OCI-LY7 (cell line): ENCODE data around the gene SMYD3.

ENCODE experiments used
- EZH2phosphoT487 ChIP-seq: fragments of 200-600 bp; sonication (generic); IDR thresholded peaks from 2 replicates; pipeline ENCODE4 v1.6.1; 2018; ENCODE audit warnings: low read depth, borderline replicate concordance, mild to moderate bottlenecking, mixed run types, antibody characterized with exemption, low read length, moderate library complexity, mixed read lengths
- TF ChIP-seq, protein P1 (sequence below): fragments of 200-600 bp; sonication (generic); conservative IDR thresholded peaks from 2 replicates; pipeline ENCODE4 v1.5.1; 2014; ENCODE audit warnings: mild to moderate bottlenecking, antibody characterized with exemption, low read length, moderate library complexity, mixed read lengths

DNA sequence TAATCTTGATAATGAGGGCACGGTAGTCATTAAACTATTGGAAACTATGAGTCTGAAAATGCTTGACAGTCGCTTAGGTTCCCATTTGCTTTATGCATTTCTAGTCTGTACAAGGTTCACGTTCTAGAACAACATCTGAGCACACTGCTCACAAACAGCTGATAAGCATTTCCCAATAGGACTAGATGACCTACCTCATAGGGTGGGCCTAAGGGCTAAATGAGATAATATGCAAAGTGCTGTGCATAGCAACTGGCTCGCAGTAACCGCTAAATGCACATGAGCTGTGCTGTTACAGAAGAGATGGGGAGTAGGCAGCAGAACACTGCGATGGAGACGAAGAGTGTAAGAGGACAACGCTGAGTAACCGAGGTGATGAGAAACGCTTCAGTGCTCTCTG, 628.0 kb downstream of the SMYD3 start:
- TF ChIP-seq, protein P1, sequence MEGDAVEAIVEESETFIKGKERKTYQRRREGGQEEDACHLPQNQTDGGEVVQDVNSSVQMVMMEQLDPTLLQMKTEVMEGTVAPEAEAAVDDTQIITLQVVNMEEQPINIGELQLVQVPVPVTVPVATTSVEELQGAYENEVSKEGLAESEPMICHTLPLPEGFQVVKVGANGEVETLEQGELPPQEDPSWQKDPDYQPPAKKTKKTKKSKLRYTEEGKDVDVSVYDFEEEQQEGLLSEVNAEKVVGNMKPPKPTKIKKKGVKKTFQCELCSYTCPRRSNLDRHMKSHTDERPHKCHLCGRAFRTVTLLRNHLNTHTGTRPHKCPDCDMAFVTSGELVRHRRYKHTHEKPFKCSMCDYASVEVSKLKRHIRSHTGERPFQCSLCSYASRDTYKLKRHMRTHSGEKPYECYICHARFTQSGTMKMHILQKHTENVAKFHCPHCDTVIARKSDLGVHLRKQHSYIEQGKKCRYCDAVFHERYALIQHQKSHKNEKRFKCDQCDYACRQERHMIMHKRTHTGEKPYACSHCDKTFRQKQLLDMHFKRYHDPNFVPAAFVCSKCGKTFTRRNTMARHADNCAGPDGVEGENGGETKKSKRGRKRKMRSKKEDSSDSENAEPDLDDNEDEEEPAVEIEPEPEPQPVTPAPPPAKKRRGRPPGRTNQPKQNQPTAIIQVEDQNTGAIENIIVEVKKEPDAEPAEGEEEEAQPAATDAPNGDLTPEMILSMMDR = no peak
- TF ChIP-seq EZH2phosphoT487 = no peak
